Colonic mucosa (tissue), 4 donors: Measurements from ENCODE around the gene DOHH. TPM values are rescaled to one million over a fixed set of nuclear protein-coding genes. Genes with fewer than 3 reads are reported as not detected.

Experiments used
- DNase-seq: peaks from one replicate; pipeline ENCODE4 v3.0.0-alpha.2; 2020
- H3K27ac ChIP-seq: fragments of 200-600 bp; one replicate; pipeline ENCODE4 v1.8.0; 2021
- H3K27me3 ChIP-seq: fragments of 200-600 bp; one replicate; pipeline ENCODE4 v1.8.0; 2021
- H3K36me3 ChIP-seq: fragments of 200-600 bp; one replicate; pipeline ENCODE4 v1.8.0; 2021
- H3K4me1 ChIP-seq: fragments of 200-600 bp; one replicate; pipeline ENCODE4 v1.8.0; 2021; ENCODE audit warnings: mild to moderate bottlenecking
- H3K4me3 ChIP-seq: fragments of 200-600 bp; one replicate; pipeline ENCODE4 v1.8.0; 2021
- H3K9ac ChIP-seq, 2 donors: one replicate each; pipeline ENCODE4 v1.7.0; 2013; ENCODE audit warnings: control low read depth in 2 of 2, low read depth in 2 of 2, low read length in 2 of 2
- H3K9me3 ChIP-seq: fragments of 200-600 bp; one replicate; pipeline ENCODE4 v1.8.0; 2021
- CTCF ChIP-seq: fragments of 200-600 bp; IDR thresholded peaks from one replicate; pipeline ENCODE4 v1.8.0; 2022; ENCODE audit warnings: antibody characterized with exemption, mild to moderate bottlenecking
- intact Hi-C: fragments of 100-400 bp; cut with DNase I; formaldehyde crosslinking; loops from one replicate; pipeline ENCODE4 v1.14.1; 2022
- total RNA-seq, 2 donors: library from RNA; stranded (reverse); fragmentation: NEBNext Ultra II Directional in 1 of 2; extraction: Animal tissue kit (Norgen Biotek cat#: 25700) in 1 of 2; gene quantifications; one replicate each; pipeline ENCODE4 v1.2.1, GENCODE V29; 2021
- donor health status: healthy.
- donor health status: DM: no; HTN: no; CAD: no.
- donor health status: DM: no; HTN: no; CAD: no.

DOHH gene
- total RNA-seq, 2 donors from 2014 or later, result 9.5 to 24.4 TPM

- Histone ChIP-seq H3K27me3 (no peaks in the 10 kb centered on the region), H3K4me3 (no peak overlapping the region), H3K4me1 (peaks cover 5% of the 10 kb centered on the region), H3K27ac (no peak overlapping the region), H3K36me3 (peaks cover 9% of the 10 kb centered on the region), H3K9me3 (no peaks in the 10 kb centered on the region), H3K9ac (no peak overlapping the region)
- intact Hi-C loops, result no loop called here
- TF ChIP-seq CTCF, result no peak
- no peak for DNase-seq
Observed at GRCh38 chr19:3520166-3521103, 20.0 kb upstream of the DOHH start.

GRCh38 chr19:3519126-3519525 is 18.7 kb upstream of the DOHH start:
- TF ChIP-seq CTCF, result no peak
- no peak overlapping the region for H3K9ac ChIP-seq
- intact Hi-C loops, result no loop called here
- peaks cover under 1% of the 10 kb centered on the region for H3K36me3 ChIP-seq
- H3K9me3 ChIP-seq, result no peaks in the 10 kb centered on the region
- H3K27me3 ChIP-seq, result no peaks in the 10 kb centered on the region
- no peak overlapping the region for H3K27ac ChIP-seq
- peaks cover 5% of the 10 kb centered on the region for H3K4me1 ChIP-seq
- H3K4me3 ChIP-seq, result no peak overlapping the region
- no peak for DNase-seq

- Histone ChIP-seq H3K4me1 (peaks cover 5% of the 10 kb centered on the region), H3K27ac (no peak overlapping the region), H3K4me3 (no peak overlapping the region), H3K9me3 (no peaks in the 10 kb centered on the region), H3K27me3 (no peaks in the 10 kb centered on the region), H3K36me3 (no peaks in the 10 kb centered on the region), H3K9ac (no peak overlapping the region)
- intact Hi-C loops, result no loop called here
- TF ChIP-seq CTCF, result no peak
- DNase-seq, result no peak
Observed at GRCh38 chr19:3518659-3519058, 18.2 kb upstream of the DOHH start.

- H3K9ac ChIP-seq, result no peak overlapping the region
- no peaks in the 10 kb centered on the region for H3K27me3 ChIP-seq
- H3K27ac ChIP-seq, result no peak overlapping the region
- H3K9me3 ChIP-seq, result no peaks in the 10 kb centered on the region
- intact Hi-C loops, result no loop called here
- no peak for DNase-seq
- TF ChIP-seq CTCF, result no peak
- peaks cover 5% of the 10 kb centered on the region for H3K4me1 ChIP-seq
- H3K36me3 ChIP-seq, result no peaks in the 10 kb centered on the region
- H3K4me3 ChIP-seq, result no peak overlapping the region
Observed at GRCh38 chr19:3518255-3518654, 17.8 kb upstream of the DOHH start.

GRCh38 chr19:3517638-3518037 is 17.2 kb upstream of the DOHH start:
- H3K36me3 ChIP-seq, result no peaks in the 10 kb centered on the region

More at GRCh38 chr19:3517638-3518037, 17.2 kb upstream of the DOHH start:
- Histone ChIP-seq H3K9me3 (no peaks in the 10 kb centered on the region), H3K4me3 (no peak overlapping the region), H3K27me3 (no peaks in the 10 kb centered on the region), H3K4me1 (peaks cover 5% of the 10 kb centered on the region), H3K9ac (no peak overlapping the region), H3K27ac (no peak overlapping the region)
- no peak for TF ChIP-seq CTCF
- DNase-seq, result no peak
- intact Hi-C loops, result no loop called here
